ENCODE data around the gene RHOC.
"Not testable (repeated sequence)": the region's sequence is repeated elsewhere in the genome, so short reads cannot be mapped to it uniquely, and the experiment has no call there.

- not testable (repeated sequence) for TF ChIP-seq CTCF (IDR thresholded peaks at IDR 0.05); TEAD4 (IDR thresholded peaks at IDR 0.05; ENCODE audit: borderline replicate concordance, insufficient read depth); IRF3 (IDR thresholded peaks at IDR 0.05; ENCODE audit: low read depth, low read length); YY1 (IDR thresholded peaks at IDR 0.05; ENCODE audit: low read depth); POLR2AphosphoS5 (IDR thresholded peaks at IDR 0.05; ENCODE audit: low read depth, low read length); JUND (IDR thresholded peaks at IDR 0.05); GABPA (IDR thresholded peaks at IDR 0.05; ENCODE audit: low read depth); EZH2phosphoT487 (IDR thresholded peaks at IDR 0.05; ENCODE audit: borderline replicate concordance, low read depth); MXI1 (IDR thresholded peaks at IDR 0.05; ENCODE audit: low read depth, low read length); SMC3 (IDR thresholded peaks at IDR 0.05; ENCODE audit: low read depth, low read length)
Observed at GRCh38 chr1:112721294-112721693, 14.4 kb upstream of the RHOC start.

Measured in SK-N-SH (cell line).